ENCODE results near the gene NTSR2. TPM values are rescaled to one million over a fixed set of nuclear protein-coding genes. Genes with fewer than 3 reads are reported as not detected.

The NTSR2 gene
- total RNA-seq, 3 donors from 2014 or later: not detected

- TF ChIP-seq CTCF (IDR thresholded peaks at IDR 0.05): no peak
- intact Hi-C loops (cut with DNase I, micrococcal nuclease): no loop called here
- DNase-seq (no peak), ATAC-seq (no peak)
- no peak overlapping the region for H3K4me3 ChIP-seq
- no peaks in the 10 kb centered on the region for H3K9me3 ChIP-seq
- no peaks in the 10 kb centered on the region for H3K4me1 ChIP-seq (ENCODE audit: low read depth)
- H3K36me3 ChIP-seq (ENCODE audit: low read depth): no peaks in the 10 kb centered on the region
These were observed 33.7 kb upstream of the NTSR2 start for GRCh38 chr2:11703700-11704099.

GRCh38 chr2:11702946-11703345 lies 33.0 kb upstream of the NTSR2 start:
- intact Hi-C loops (cut with DNase I, micrococcal nuclease): no loop called here
- TF ChIP-seq CTCF (IDR thresholded peaks at IDR 0.05): no peak

GRCh38 chr2:11701751-11702301 lies 31.8 kb upstream of the NTSR2 start:
- DNase-seq (peak in 1 of 3 donors; percentile 44), ATAC-seq (peak; percentile 36)
- TF ChIP-seq CTCF (IDR thresholded peaks at IDR 0.05): no peak
- Histone ChIP-seq H3K4me1 (ENCODE audit: low read depth) (no peaks in the 10 kb centered on the region), H3K36me3 (ENCODE audit: low read depth) (no peaks in the 10 kb centered on the region), H3K9me3 (no peaks in the 10 kb centered on the region), H3K4me3 (no peak overlapping the region)
- intact Hi-C loops (cut with DNase I, micrococcal nuclease): no loop called here

More at GRCh38 chr2:11702946-11703345, 33.0 kb upstream of the NTSR2 start:
- H3K36me3 ChIP-seq (ENCODE audit: low read depth): no peaks in the 10 kb centered on the region
- no peaks in the 10 kb centered on the region for H3K4me1 ChIP-seq (ENCODE audit: low read depth)
- DNase-seq (no peak), ATAC-seq (no peak)
- H3K4me3 ChIP-seq: no peak overlapping the region
- H3K9me3 ChIP-seq: no peaks in the 10 kb centered on the region

GRCh38 chr2:11701206-11701605 lies 31.2 kb upstream of the NTSR2 start:
- Histone ChIP-seq H3K9me3 (no peaks in the 10 kb centered on the region), H3K36me3 (ENCODE audit: low read depth) (no peaks in the 10 kb centered on the region), H3K4me3 (no peak overlapping the region), H3K4me1 (ENCODE audit: low read depth) (no peaks in the 10 kb centered on the region)
- intact Hi-C loops (cut with DNase I, micrococcal nuclease): no loop called here
- TF ChIP-seq CTCF (IDR thresholded peaks at IDR 0.05): no peak
- DNase-seq: no peak
- no peak for ATAC-seq

GRCh38 chr2:11699686-11700670 lies 30.0 kb upstream of the NTSR2 start:
- intact Hi-C loops (cut with DNase I, micrococcal nuclease): no loop called here

More at GRCh38 chr2:11699686-11700670, 30.0 kb upstream of the NTSR2 start:
- peak; percentile 23 for ATAC-seq
- H3K4me3 ChIP-seq: no peak overlapping the region
- TF ChIP-seq CTCF (IDR thresholded peaks at IDR 0.05): no peak
- H3K36me3 ChIP-seq (ENCODE audit: low read depth): no peaks in the 10 kb centered on the region
- no peaks in the 10 kb centered on the region for H3K9me3 ChIP-seq
- no peak for DNase-seq
- H3K4me1 ChIP-seq (ENCODE audit: low read depth): no peaks in the 10 kb centered on the region

Measured in mucosa of descending colon (tissue), 3 donors.